SK-N-SH (cell line): ENCODE data around the gene LCOR. TPM values are rescaled to one million over a fixed set of nuclear protein-coding genes. Genes with fewer than 3 reads are reported as not detected.

Experiments used
- CTCF ChIA-PET: fragments of 300-600, 350-600 bp; formaldehyde crosslinking; extraction: SDS; loops from one replicate; lab custom pipeline; 2021; lab: Yijun Ruan, JAX
- POLR2A ChIA-PET: fragments of 350-600 bp; sonication (Branson Sonifier 250); formaldehyde crosslinking; extraction: SDS; loops from one replicate; lab custom pipeline; 2020; ENCODE audit warnings: antibody characterized with exemption, inconsistent platforms; lab: Yijun Ruan, JAX
- DNase-seq: peaks from one replicate; pipeline ENCODE4 v3.0.0; 2012
- H2AFZ ChIP-seq: fragments of 200-600 bp; sonication (generic); 2 replicates; pipeline ENCODE4 v1.8.1; 2016; ENCODE audit warnings: antibody characterized with exemption, mild to moderate bottlenecking, low read depth
- H3F3A ChIP-seq: fragments of 200-600 bp; sonication (generic); replicated peaks from 2 replicates; pipeline ENCODE3; 2016; ENCODE audit warnings: antibody characterized with exemption, mild to moderate bottlenecking; ENCODE audit not compliant: insufficient read depth
- H3K27ac ChIP-seq, 2 experiments: fragments of 200-500 bp in 1 of 2; fragments of 200-600 bp in 1 of 2; sonication (Bioruptor generic) in 1 of 2; sonication (generic), shearing (Covaris generic) in 1 of 2; 2 replicates each; pipeline versions ENCODE4 v1.5.1 to v1.6.1; 2014 to 2016; ENCODE audit warnings: low read depth in 2 of 2, inconsistent platforms in 1 of 2, low read length in 1 of 2, mild to moderate bottlenecking in 1 of 2, mixed read lengths in 1 of 2
- H3K27me3 ChIP-seq: fragments of 200-600 bp; sonication (generic), shearing (Covaris generic); 2 replicates; pipeline ENCODE4 v1.6.1; 2016; ENCODE audit warnings: mixed run types; ENCODE audit not compliant: insufficient read depth
- H3K36me3 ChIP-seq, 2 experiments: fragments of 200-500 bp in 1 of 2; fragments of 200-600 bp in 1 of 2; sonication (Bioruptor generic) in 1 of 2; sonication (generic) in 1 of 2; replicated peaks in 1 of 2; 2 replicates each; pipeline versions ENCODE3 to v1.5.1; 2014 to 2016; ENCODE audit warnings: low read length in 1 of 2, mild to moderate bottlenecking in 1 of 2; ENCODE audit not compliant: insufficient read depth in 2 of 2, control insufficient read depth in 1 of 2
- H3K4me1 ChIP-seq, 2 experiments: fragments of 200-500 bp in 1 of 2; fragments of 200-600 bp in 1 of 2; sonication (Bioruptor generic) in 1 of 2; sonication (generic), shearing (Covaris generic) in 1 of 2; 2 replicates each; pipeline versions ENCODE4 v1.5.1 to v1.6.1; 2014 to 2016; ENCODE audit warnings: low read depth in 1 of 2, low read length in 1 of 2, mixed run types in 1 of 2; ENCODE audit not compliant: insufficient read depth in 2 of 2, control insufficient read depth in 1 of 2
- H3K4me2 ChIP-seq: fragments of 200-600 bp; sonication (generic), shearing (Covaris generic); 2 replicates; pipeline ENCODE4 v1.6.1; 2017; ENCODE audit warnings: mixed run types
- H3K4me3 ChIP-seq, 2 experiments: fragments of 200-500 bp in 1 of 2; fragments of 200-600 bp in 1 of 2; sonication (Bioruptor generic) in 1 of 2; sonication (generic), shearing (Covaris generic) in 1 of 2; 2 replicates each; pipeline versions ENCODE4 v1.5.1 to v1.8.1; 2014 to 2016; ENCODE audit warnings: low read depth in 2 of 2, inconsistent platforms in 1 of 2, low read length in 1 of 2, mild to moderate bottlenecking in 1 of 2, mixed read lengths in 1 of 2, moderate library complexity in 1 of 2
- H3K79me2 ChIP-seq: fragments of 200-600 bp; sonication (generic); 2 replicates; pipeline ENCODE4 v1.8.1; 2017; ENCODE audit warnings: mild to moderate bottlenecking; ENCODE audit not compliant: insufficient read depth
- H3K9ac ChIP-seq: fragments of 200-600 bp; sonication (generic); 2 replicates; pipeline ENCODE4 v1.6.1; 2017; ENCODE audit warnings: mixed run types
- H3K9me2 ChIP-seq: fragments of 200-600 bp; sonication (generic); 2 replicates; pipeline ENCODE4 v1.6.1; 2017; ENCODE audit warnings: mixed run types
- H3K9me3 ChIP-seq: fragments of 200-600 bp; sonication (generic); 2 replicates; pipeline ENCODE4 v1.6.1; 2017; ENCODE audit warnings: mixed run types, mild to moderate bottlenecking, moderate library complexity
- H4K20me1 ChIP-seq: fragments of 200-600 bp; sonication (generic); 2 replicates; pipeline ENCODE4 v1.6.1; 2017; ENCODE audit warnings: mild to moderate bottlenecking, mixed run types; ENCODE audit not compliant: insufficient read depth
- CTCF ChIP-seq: fragments of 200-600 bp; sonication (generic); IDR thresholded peaks from 2 replicates; pipeline ENCODE4 v1.6.1; 2017; ENCODE audit warnings: antibody characterized with exemption, mild to moderate bottlenecking, moderate library complexity
- EP300 ChIP-seq, 2 experiments: IDR thresholded peaks; 2 replicates each; pipeline versions ENCODE4 v1.4.0 to v1.6.1; 2012; ENCODE audit warnings: borderline replicate concordance in 1 of 2, low read depth in 1 of 2, low read length in 1 of 2
- EZH2phosphoT487 ChIP-seq: fragments of 200-600 bp; sonication (generic); IDR thresholded peaks from 2 replicates; pipeline ENCODE4 v1.6.1; 2017; ENCODE audit warnings: low read depth, mixed run types, mild to moderate bottlenecking, antibody characterized with exemption, moderate library complexity, borderline replicate concordance
- FOSL2 ChIP-seq: IDR thresholded peaks from 2 replicates; pipeline ENCODE4 v1.4.0; 2012; ENCODE audit warnings: low read depth, mild to moderate bottlenecking, moderate library complexity, borderline replicate concordance
- GABPA ChIP-seq: IDR thresholded peaks from 2 replicates; pipeline ENCODE4 v1.4.0; 2012; ENCODE audit warnings: low read depth, mild to moderate bottlenecking
- GATA2 ChIP-seq: sonication (generic); formaldehyde crosslinking; IDR thresholded peaks from 2 replicates; pipeline ENCODE4 v1.5.0; 2020; ENCODE audit warnings: mild to moderate bottlenecking, missing genetic modification reagents
- IRF3 ChIP-seq: fragments of 150-350 bp; IDR thresholded peaks from 2 replicates; pipeline ENCODE4 v1.6.1; 2016; ENCODE audit warnings: mild to moderate bottlenecking, low read depth, low read length
- JUND ChIP-seq: IDR thresholded peaks from 2 replicates; pipeline ENCODE4 v1.4.0; 2012
- MEF2A ChIP-seq: IDR thresholded peaks from 2 replicates; pipeline ENCODE4 v1.4.0; 2012; ENCODE audit warnings: low read depth, borderline replicate concordance
- NFIC ChIP-seq: IDR thresholded peaks from 2 replicates; pipeline ENCODE4 v1.4.0; 2012; ENCODE audit warnings: borderline replicate concordance
- PBX3 ChIP-seq: IDR thresholded peaks from 2 replicates; pipeline ENCODE4; 2012
- RAD21 ChIP-seq: IDR thresholded peaks from 2 replicates; pipeline ENCODE4 v1.6.1; 2012; ENCODE audit warnings: mild to moderate bottlenecking, low read length
- RCOR1 ChIP-seq: fragments of 150-350 bp; IDR thresholded peaks from 2 replicates; pipeline ENCODE4 v1.6.1; 2017; ENCODE audit warnings: antibody characterized with exemption, low read length
- REST ChIP-seq: IDR thresholded peaks from 2 replicates; pipeline ENCODE4 v1.6.1; 2012; ENCODE audit warnings: mild to moderate bottlenecking, low read depth, low read length, moderate library complexity
- RFX5 ChIP-seq: IDR thresholded peaks from 2 replicates; pipeline ENCODE4 v1.6.1; 2012; ENCODE audit warnings: mild to moderate bottlenecking, improper control_type of control experiment, low read length
- SIN3A ChIP-seq: IDR thresholded peaks from 2 replicates; pipeline ENCODE4 v1.6.1; 2012; ENCODE audit warnings: low read depth, mild to moderate bottlenecking, low read length, moderate library complexity, borderline replicate concordance
- SMC3 ChIP-seq: IDR thresholded peaks from 2 replicates; pipeline ENCODE4 v1.6.1; 2012; ENCODE audit warnings: low read depth, low read length, improper control_type of control experiment
- TCF12 ChIP-seq: IDR thresholded peaks from 2 replicates; pipeline ENCODE4 v1.4.0; 2012
- TEAD4 ChIP-seq: IDR thresholded peaks from 2 replicates; pipeline ENCODE4 v1.4.0; 2012; ENCODE audit warnings: mild to moderate bottlenecking, borderline replicate concordance; ENCODE audit not compliant: insufficient read depth
- WGBS: methylation state at CpG from one replicate; pipeline ENCODE4 v1.1.6; 2017; ENCODE audit warnings: low lambda C conversion rate; 5-methylcytosine and 5-hydroxymethylcytosine counted together
- polyA plus RNA-seq, 3 experiments: library from polyadenylated mRNA; depleted of rRNA; stranded (reverse); fragments of >200 nt; gene quantifications; 2 replicates each; pipeline ENCODE4 v1.2.3, GENCODE V29; 2012

Gene LCOR
- polyA plus RNA-seq, 1 of the 3 experiments (the other 2 are of a cell fraction) = 1.9 TPM

- H3K27me3 ChIP-seq = no peaks in the 10 kb centered on the region
- TF ChIP-seq NFIC = no peak
- no peak for TF ChIP-seq REST
- no peak for TF ChIP-seq RAD21
- no peak for TF ChIP-seq GATA2
- no peak for TF ChIP-seq SIN3A
- no peak for TF ChIP-seq PBX3
- TF ChIP-seq FOSL2 = no peak
- TF ChIP-seq CTCF = no peak
- TF ChIP-seq RFX5 = no peak
- TF ChIP-seq RCOR1 = no peak
- no peak for TF ChIP-seq MEF2A
- no peak for TF ChIP-seq EP300 (IDR thresholded peaks at IDR 0.05; ENCODE audit: borderline replicate concordance in 1 of 2, low read depth in 1 of 2, low read length in 1 of 2)
- TF ChIP-seq JUND = no peak
- TF ChIP-seq GABPA = no peak
- TF ChIP-seq SMC3 = no peak
- no peak for TF ChIP-seq TCF12
- no peak for TF ChIP-seq IRF3
- TF ChIP-seq TEAD4 = no peak
- TF ChIP-seq EZH2phosphoT487 = no peak
- TF ChIP-seq, all 33 proteins: peak for 0
- ChIA-PET POLR2A (no interaction called here), CTCF (no interaction called here)
- H3K36me3 ChIP-seq = no peaks in the 10 kb centered on the region
- DNase-seq = no peak
- H3K79me2 ChIP-seq = peaks cover 100% of the 10 kb centered on the region
- no peak overlapping the region for H3K4me2 ChIP-seq
- no peaks in the 10 kb centered on the region for H3K9me2 ChIP-seq
- H3K9ac ChIP-seq = no peak overlapping the region
- H3F3A ChIP-seq = peaks cover 16% of the 10 kb centered on the region
- WGBS = 88% methylated on average over 4 of the region's 4 CpGs
- H3K9me3 ChIP-seq = no peaks in the 10 kb centered on the region
- H3K4me1 ChIP-seq = peaks cover 14 to 25% of the 10 kb centered on the region in 2 experiments; a peak in 3 of 4 replicates
- no peak overlapping the region for H2AFZ ChIP-seq
- H4K20me1 ChIP-seq = peaks cover 100% of the 10 kb centered on the region
- no peak overlapping the region for H3K27ac ChIP-seq
- H3K4me3 ChIP-seq = no peak overlapping the region
Observed at GRCh38 chr10:96838529-96838928, 6.4 kb downstream of the LCOR start.
